SK-N-SH (cell line): Measurements from ENCODE around the gene SNIP1. TPM values are rescaled to one million over a fixed set of nuclear protein-coding genes. Genes with fewer than 3 reads are reported as not detected.

ENCODE experiments used
- CTCF ChIA-PET: fragments of 300-600, 350-600 bp; formaldehyde crosslinking; extraction: SDS; loops from one replicate; lab custom pipeline; 2021; lab: Yijun Ruan, JAX
- POLR2A ChIA-PET: fragments of 350-600 bp; sonication (Branson Sonifier 250); formaldehyde crosslinking; extraction: SDS; loops from one replicate; lab custom pipeline; 2020; ENCODE audit warnings: antibody characterized with exemption, inconsistent platforms; lab: Yijun Ruan, JAX
- DNase-seq: peaks from one replicate; pipeline ENCODE4 v3.0.0; 2012
- H2AFZ ChIP-seq: fragments of 200-600 bp; sonication (generic); 2 replicates; pipeline ENCODE4 v1.8.1; 2016; ENCODE audit warnings: antibody characterized with exemption, mild to moderate bottlenecking, low read depth
- H3F3A ChIP-seq: fragments of 200-600 bp; sonication (generic); replicated peaks from 2 replicates; pipeline ENCODE3; 2016; ENCODE audit warnings: antibody characterized with exemption, mild to moderate bottlenecking; ENCODE audit not compliant: insufficient read depth
- H3K27ac ChIP-seq, 2 experiments: fragments of 200-500 bp in 1 of 2; fragments of 200-600 bp in 1 of 2; sonication (Bioruptor generic) in 1 of 2; sonication (generic), shearing (Covaris generic) in 1 of 2; 2 replicates each; pipeline versions ENCODE4 v1.5.1 to v1.6.1; 2014 to 2016; ENCODE audit warnings: low read depth in 2 of 2, inconsistent platforms in 1 of 2, low read length in 1 of 2, mild to moderate bottlenecking in 1 of 2, mixed read lengths in 1 of 2
- H3K27me3 ChIP-seq: fragments of 200-600 bp; sonication (generic), shearing (Covaris generic); 2 replicates; pipeline ENCODE4 v1.6.1; 2016; ENCODE audit warnings: mixed run types; ENCODE audit not compliant: insufficient read depth
- H3K36me3 ChIP-seq, 2 experiments: fragments of 200-500 bp in 1 of 2; fragments of 200-600 bp in 1 of 2; sonication (Bioruptor generic) in 1 of 2; sonication (generic) in 1 of 2; replicated peaks in 1 of 2; 2 replicates each; pipeline versions ENCODE3 to v1.5.1; 2014 to 2016; ENCODE audit warnings: low read length in 1 of 2, mild to moderate bottlenecking in 1 of 2; ENCODE audit not compliant: insufficient read depth in 2 of 2, control insufficient read depth in 1 of 2
- H3K4me1 ChIP-seq, 2 experiments: fragments of 200-500 bp in 1 of 2; fragments of 200-600 bp in 1 of 2; sonication (Bioruptor generic) in 1 of 2; sonication (generic), shearing (Covaris generic) in 1 of 2; 2 replicates each; pipeline versions ENCODE4 v1.5.1 to v1.6.1; 2014 to 2016; ENCODE audit warnings: low read depth in 1 of 2, low read length in 1 of 2, mixed run types in 1 of 2; ENCODE audit not compliant: insufficient read depth in 2 of 2, control insufficient read depth in 1 of 2
- H3K4me2 ChIP-seq: fragments of 200-600 bp; sonication (generic), shearing (Covaris generic); 2 replicates; pipeline ENCODE4 v1.6.1; 2017; ENCODE audit warnings: mixed run types
- H3K4me3 ChIP-seq, 2 experiments: fragments of 200-500 bp in 1 of 2; fragments of 200-600 bp in 1 of 2; sonication (Bioruptor generic) in 1 of 2; sonication (generic), shearing (Covaris generic) in 1 of 2; 2 replicates each; pipeline versions ENCODE4 v1.5.1 to v1.8.1; 2014 to 2016; ENCODE audit warnings: low read depth in 2 of 2, inconsistent platforms in 1 of 2, low read length in 1 of 2, mild to moderate bottlenecking in 1 of 2, mixed read lengths in 1 of 2, moderate library complexity in 1 of 2
- H3K79me2 ChIP-seq: fragments of 200-600 bp; sonication (generic); 2 replicates; pipeline ENCODE4 v1.8.1; 2017; ENCODE audit warnings: mild to moderate bottlenecking; ENCODE audit not compliant: insufficient read depth
- H3K9ac ChIP-seq: fragments of 200-600 bp; sonication (generic); 2 replicates; pipeline ENCODE4 v1.6.1; 2017; ENCODE audit warnings: mixed run types
- H3K9me2 ChIP-seq: fragments of 200-600 bp; sonication (generic); 2 replicates; pipeline ENCODE4 v1.6.1; 2017; ENCODE audit warnings: mixed run types
- H3K9me3 ChIP-seq: fragments of 200-600 bp; sonication (generic); 2 replicates; pipeline ENCODE4 v1.6.1; 2017; ENCODE audit warnings: mixed run types, mild to moderate bottlenecking, moderate library complexity
- H4K20me1 ChIP-seq: fragments of 200-600 bp; sonication (generic); 2 replicates; pipeline ENCODE4 v1.6.1; 2017; ENCODE audit warnings: mild to moderate bottlenecking, mixed run types; ENCODE audit not compliant: insufficient read depth
- CHD2 ChIP-seq: fragments of 150-350 bp; IDR thresholded peaks from 2 replicates; pipeline ENCODE4 v1.6.1; 2018; ENCODE audit warnings: low read length; ENCODE audit not compliant: partially characterized antibody
- CTCF ChIP-seq: fragments of 200-600 bp; sonication (generic); IDR thresholded peaks from 2 replicates; pipeline ENCODE4 v1.6.1; 2017; ENCODE audit warnings: antibody characterized with exemption, mild to moderate bottlenecking, moderate library complexity
- ELF1 ChIP-seq: IDR thresholded peaks from 2 replicates; pipeline ENCODE4 v1.4.0; 2012
- EP300 ChIP-seq, 2 experiments: IDR thresholded peaks; 2 replicates each; pipeline versions ENCODE4 v1.4.0 to v1.6.1; 2012; ENCODE audit warnings: borderline replicate concordance in 1 of 2, low read depth in 1 of 2, low read length in 1 of 2
- FOSL2 ChIP-seq: IDR thresholded peaks from 2 replicates; pipeline ENCODE4 v1.4.0; 2012; ENCODE audit warnings: low read depth, mild to moderate bottlenecking, moderate library complexity, borderline replicate concordance
- FOXJ3 ChIP-seq: sonication (generic); formaldehyde crosslinking; IDR thresholded peaks from 2 replicates; pipeline ENCODE4 v1.5.1; 2020; ENCODE audit warnings: mild to moderate bottlenecking, missing genetic modification reagents
- FOXM1 ChIP-seq: IDR thresholded peaks from 2 replicates; pipeline ENCODE4 v1.4.0; 2012; ENCODE audit warnings: low read depth, mild to moderate bottlenecking
- GABPA ChIP-seq: IDR thresholded peaks from 2 replicates; pipeline ENCODE4 v1.4.0; 2012; ENCODE audit warnings: low read depth, mild to moderate bottlenecking
- GATA2 ChIP-seq: sonication (generic); formaldehyde crosslinking; IDR thresholded peaks from 2 replicates; pipeline ENCODE4 v1.5.0; 2020; ENCODE audit warnings: mild to moderate bottlenecking, missing genetic modification reagents
- JUND ChIP-seq: IDR thresholded peaks from 2 replicates; pipeline ENCODE4 v1.4.0; 2012
- MXI1 ChIP-seq: IDR thresholded peaks from 2 replicates; pipeline ENCODE4 v1.6.1; 2012; ENCODE audit warnings: mild to moderate bottlenecking, low read depth, low read length, improper control_type of control experiment
- NFIC ChIP-seq: IDR thresholded peaks from 2 replicates; pipeline ENCODE4 v1.4.0; 2012; ENCODE audit warnings: borderline replicate concordance
- NRF1 ChIP-seq: IDR thresholded peaks from 2 replicates; pipeline ENCODE4 v1.6.1; 2012; ENCODE audit warnings: low read depth, mild to moderate bottlenecking, low read length
- RAD21 ChIP-seq: IDR thresholded peaks from 2 replicates; pipeline ENCODE4 v1.6.1; 2012; ENCODE audit warnings: mild to moderate bottlenecking, low read length
- RCOR1 ChIP-seq: fragments of 150-350 bp; IDR thresholded peaks from 2 replicates; pipeline ENCODE4 v1.6.1; 2017; ENCODE audit warnings: antibody characterized with exemption, low read length
- RFX5 ChIP-seq: IDR thresholded peaks from 2 replicates; pipeline ENCODE4 v1.6.1; 2012; ENCODE audit warnings: mild to moderate bottlenecking, improper control_type of control experiment, low read length
- TAF1 ChIP-seq: IDR thresholded peaks from 2 replicates; pipeline ENCODE4 v1.6.1; 2012; ENCODE audit warnings: low read depth, mild to moderate bottlenecking, low read length, moderate library complexity, borderline replicate concordance
- TCF12 ChIP-seq: IDR thresholded peaks from 2 replicates; pipeline ENCODE4 v1.4.0; 2012
- USF2 ChIP-seq: fragments of 150-350 bp; IDR thresholded peaks from 2 replicates; pipeline ENCODE4 v1.6.1; 2017; ENCODE audit warnings: antibody characterized with exemption, low read length, low read depth, borderline replicate concordance
- WGBS: methylation state at CpG from one replicate; pipeline ENCODE4 v1.1.6; 2017; ENCODE audit warnings: low lambda C conversion rate; 5-methylcytosine and 5-hydroxymethylcytosine counted together
- polyA plus RNA-seq, 3 experiments: library from polyadenylated mRNA; depleted of rRNA; stranded (reverse); fragments of >200 nt; gene quantifications; 2 replicates each; pipeline ENCODE4 v1.2.3, GENCODE V29; 2012
- TF ChIP-seq, protein P1 (sequence below): IDR thresholded peaks from 2 replicates; pipeline ENCODE4 v1.4.0; 2012; ENCODE audit warnings: low read depth, borderline replicate concordance
- TF ChIP-seq, protein P2 (sequence below): IDR thresholded peaks from 2 replicates; pipeline ENCODE4 v1.4.0; 2012; ENCODE audit warnings: low read depth

The SNIP1 gene
- polyA plus RNA-seq, 1 of the 3 experiments (the other 2 are of a cell fraction), result 10.2 TPM

DNA sequence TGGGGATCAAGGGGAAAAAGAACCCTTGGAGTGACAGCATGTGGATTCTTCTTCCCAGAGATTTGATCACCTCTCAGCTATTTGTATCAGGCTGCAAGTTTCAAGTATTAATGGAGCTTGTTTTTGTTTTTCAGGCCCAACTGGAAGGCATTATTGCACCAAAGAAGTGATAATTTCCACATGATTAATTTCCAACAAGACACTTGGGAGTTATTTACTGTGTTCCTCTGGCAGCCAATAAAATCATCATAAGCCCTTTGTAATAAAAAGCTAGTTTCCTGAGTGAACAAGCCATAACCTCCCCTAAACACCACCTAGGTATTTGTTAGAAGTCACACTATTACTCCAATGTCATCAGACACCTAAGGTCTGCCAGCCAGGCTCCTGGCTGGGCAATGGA lies 10.8 kb upstream of the SNIP1 start:
- peaks cover 55 to 64% of the 10 kb centered on the region in 2 experiments for H3K36me3 ChIP-seq
- no peak overlapping the region for H3K27ac ChIP-seq
- no peaks in the 10 kb centered on the region for H4K20me1 ChIP-seq
- peaks cover 23% of the 10 kb centered on the region for H3F3A ChIP-seq
- ChIA-PET POLR2A (interaction anchor here (1.2 kb wide), 1 partner anchor 295 kb away, joined by 3 read pairs; the partner anchor contains the start of gene MTF1), CTCF (interaction anchor here (1.3 to 1.7 kb wide), 2 partner anchors 39 to 78 kb away, joined by 3 to 5 read pairs; no protein-coding TSS in a partner anchor)
- H3K9ac ChIP-seq, result no peak overlapping the region
- H2AFZ ChIP-seq, result no peak overlapping the region
- H3K4me2 ChIP-seq, result no peak overlapping the region
- H3K9me3 ChIP-seq, result no peaks in the 10 kb centered on the region
- no peaks in the 10 kb centered on the region for H3K27me3 ChIP-seq
- H3K9me2 ChIP-seq, result no peaks in the 10 kb centered on the region
- no peaks in the 10 kb centered on the region for H3K79me2 ChIP-seq
- TF ChIP-seq EP300 (IDR thresholded peaks at IDR 0.05; ENCODE audit: borderline replicate concordance in 1 of 2, low read depth in 1 of 2, low read length in 1 of 2), result no peak
- no peak for TF ChIP-seq TAF1
- no peak for TF ChIP-seq RFX5
- TF ChIP-seq, protein P1, sequence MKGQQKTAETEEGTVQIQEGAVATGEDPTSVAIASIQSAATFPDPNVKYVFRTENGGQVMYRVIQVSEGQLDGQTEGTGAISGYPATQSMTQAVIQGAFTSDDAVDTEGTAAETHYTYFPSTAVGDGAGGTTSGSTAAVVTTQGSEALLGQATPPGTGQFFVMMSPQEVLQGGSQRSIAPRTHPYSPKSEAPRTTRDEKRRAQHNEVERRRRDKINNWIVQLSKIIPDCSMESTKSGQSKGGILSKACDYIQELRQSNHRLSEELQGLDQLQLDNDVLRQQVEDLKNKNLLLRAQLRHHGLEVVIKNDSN, result no peak
- no peak for TF ChIP-seq FOXM1
- no peak for TF ChIP-seq NRF1
- no peak for TF ChIP-seq USF2
- DNase-seq, result no peak
- H3K4me1 ChIP-seq, result no peaks in the 10 kb centered on the region
- no peak overlapping the region for H3K4me3 ChIP-seq

DNA sequence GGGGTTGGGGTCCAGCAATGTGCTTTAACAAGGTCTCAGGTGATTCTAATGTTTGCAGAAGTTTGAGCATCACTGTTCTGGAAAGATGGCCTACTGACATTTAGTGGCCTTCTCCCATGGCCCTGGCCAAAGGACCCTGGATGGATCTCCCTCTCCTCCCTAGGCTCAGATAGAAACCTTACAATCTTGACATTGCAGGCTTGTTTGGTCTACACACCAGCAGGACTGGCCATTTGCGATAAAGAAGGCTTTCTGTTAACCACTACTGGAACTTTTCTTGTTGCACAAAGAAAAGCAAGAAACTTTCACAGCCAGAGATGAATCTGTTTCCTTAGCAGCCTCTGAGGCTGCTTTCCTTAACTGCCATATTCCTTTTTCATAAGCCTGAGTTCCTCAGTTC lies 8.9 kb upstream of the SNIP1 start:
- peaks cover 39 to 49% of the 10 kb centered on the region in 2 experiments for H3K36me3 ChIP-seq
- no peak for DNase-seq
- no peaks in the 10 kb centered on the region for H3K9me2 ChIP-seq
- no peaks in the 10 kb centered on the region for H3K4me1 ChIP-seq
- TF ChIP-seq GABPA (no peak), JUND (no peak), CTCF (no peak), NFIC (no peak), TCF12 (no peak), FOSL2 (no peak), MXI1 (no peak), RAD21 (no peak), ELF1 (no peak), FOXJ3 (CRISPR knock-in tag) (no peak), CHD2 (no peak), NRF1 (no peak), RCOR1 (no peak), GATA2 (CRISPR knock-in tag) (no peak)
- TF ChIP-seq, protein P2, sequence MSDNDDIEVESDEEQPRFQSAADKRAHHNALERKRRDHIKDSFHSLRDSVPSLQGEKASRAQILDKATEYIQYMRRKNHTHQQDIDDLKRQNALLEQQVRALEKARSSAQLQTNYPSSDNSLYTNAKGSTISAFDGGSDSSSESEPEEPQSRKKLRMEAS, result no peak
- TF ChIP-seq, all 33 proteins: peak for 0
- Histone ChIP-seq H3K4me2 (no peak overlapping the region), H3K79me2 (no peaks in the 10 kb centered on the region), H3K4me3 (no peak overlapping the region), H3K27me3 (no peaks in the 10 kb centered on the region), H3K27ac (peak overlapping the region in 1 of 2 experiments; percentile 8; a peak in 1 of 4 replicates), H2AFZ (no peak overlapping the region), H4K20me1 (no peaks in the 10 kb centered on the region), H3K9me3 (no peaks in the 10 kb centered on the region), H3K9ac (no peak overlapping the region), H3F3A (peaks cover 23% of the 10 kb centered on the region)
- ChIA-PET POLR2A (no interaction called here), CTCF (interaction anchor here (0.9 to 1.6 kb wide), 7 partner anchors 12 to 123 kb away, joined by 3 to 6 read pairs (median 4); no protein-coding TSS in a partner anchor)
- WGBS, result no CpG with 5 or more reads among the region's 1 CpG
